Nephron progenitor cell (in vitro differentiated cells): ENCODE data around the gene CCDC47.
"Not testable (repeated sequence)": the region's sequence is repeated elsewhere in the genome, so short reads cannot be mapped to it uniquely, and the experiment has no call there.

ENCODE experiments used
- DNase-seq: peaks from one replicate; pipeline ENCODE4 v3.0.0; 2021
- H3K27ac Mint-ChIP-seq: 2 replicates; pipeline ENCODE4 v1.8.0; 2021; ENCODE audit warnings: mild to moderate bottlenecking, moderate library complexity, mixed read lengths
- H3K27me3 Mint-ChIP-seq: 2 replicates; pipeline ENCODE4 v1.8.0; 2021; ENCODE audit warnings: mild to moderate bottlenecking, low read depth, mixed read lengths; ENCODE audit not compliant: poor library complexity
- H3K36me3 Mint-ChIP-seq: 2 replicates; pipeline ENCODE4 v1.8.0; 2021; ENCODE audit warnings: low read depth, mixed read lengths
- H3K4me1 Mint-ChIP-seq: 2 replicates; pipeline ENCODE4 v1.8.0; 2021; ENCODE audit warnings: mixed read lengths
- H3K4me3 Mint-ChIP-seq: 2 replicates; pipeline ENCODE4 v1.8.0; 2021; ENCODE audit warnings: mild to moderate bottlenecking, moderate library complexity, mixed read lengths
- H3K9me3 Mint-ChIP-seq: 2 replicates; pipeline ENCODE4 v1.8.0; 2021; ENCODE audit warnings: mild to moderate bottlenecking, moderate library complexity, mixed read lengths
- CTCF ChIP-seq: fragments of 200-600 bp; sonication (generic); IDR thresholded peaks from 2 replicates; pipeline ENCODE4 v1.5.0; 2021; ENCODE audit warnings: antibody characterized with exemption

CCDC47 gene

DNA sequence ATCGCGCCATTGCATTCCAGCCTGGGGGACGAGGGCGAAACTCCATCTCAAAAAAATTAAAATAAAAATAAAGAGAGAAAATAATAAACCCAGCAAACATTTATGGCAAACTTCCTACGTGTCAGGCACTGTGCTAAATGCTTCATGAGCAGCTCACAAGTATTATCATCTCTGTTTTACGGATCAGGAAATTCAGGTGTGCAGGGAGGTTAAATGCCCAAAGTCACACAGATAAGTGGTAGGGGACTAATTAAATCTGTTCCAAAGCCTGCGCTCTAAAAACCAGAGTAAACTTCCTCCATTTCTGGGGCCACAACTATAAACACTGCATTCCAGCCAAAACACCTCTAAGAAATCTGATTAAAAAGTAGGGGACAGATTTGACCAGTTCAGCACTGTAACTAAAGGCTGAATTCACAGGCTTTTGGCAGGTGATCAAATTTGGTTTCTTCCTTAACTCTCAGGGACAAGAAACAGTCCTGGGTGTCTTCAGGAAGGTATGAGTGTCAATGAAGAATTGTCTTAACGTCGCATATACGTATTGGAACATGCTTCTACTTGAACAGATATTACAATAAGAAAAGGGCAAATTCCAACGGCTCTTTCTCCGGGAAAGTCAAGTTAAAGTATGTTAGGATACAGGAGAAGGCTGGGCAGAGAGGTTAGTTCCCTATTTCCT lies 32.8 kb downstream of the CCDC47 start:
- Mint-ChIP-seq H3K9me3 (no peaks in the 10 kb centered on the region), H3K36me3 (peaks cover 11% of the 10 kb centered on the region), H3K27me3 (peaks cover 3% of the 10 kb centered on the region), H3K4me1 (peaks cover 20% of the 10 kb centered on the region), H3K27ac (peak overlapping the region; percentile 70), H3K4me3 (peak overlapping the region; percentile 92)
- no peak for DNase-seq
- TF ChIP-seq CTCF = no peak

- peaks cover 3% of the 10 kb centered on the region for H3K27me3 Mint-ChIP-seq
- no peak for TF ChIP-seq CTCF
- H3K27ac Mint-ChIP-seq = no peak overlapping the region
- peaks cover 13% of the 10 kb centered on the region for H3K36me3 Mint-ChIP-seq
- no peaks in the 10 kb centered on the region for H3K9me3 Mint-ChIP-seq
- H3K4me3 Mint-ChIP-seq = no peak overlapping the region
- peaks cover 7% of the 10 kb centered on the region for H3K4me1 Mint-ChIP-seq
- no peak for DNase-seq
These were observed 37.7 kb downstream of the CCDC47 start for GRCh38 chr17:63735691-63736090.

DNA sequence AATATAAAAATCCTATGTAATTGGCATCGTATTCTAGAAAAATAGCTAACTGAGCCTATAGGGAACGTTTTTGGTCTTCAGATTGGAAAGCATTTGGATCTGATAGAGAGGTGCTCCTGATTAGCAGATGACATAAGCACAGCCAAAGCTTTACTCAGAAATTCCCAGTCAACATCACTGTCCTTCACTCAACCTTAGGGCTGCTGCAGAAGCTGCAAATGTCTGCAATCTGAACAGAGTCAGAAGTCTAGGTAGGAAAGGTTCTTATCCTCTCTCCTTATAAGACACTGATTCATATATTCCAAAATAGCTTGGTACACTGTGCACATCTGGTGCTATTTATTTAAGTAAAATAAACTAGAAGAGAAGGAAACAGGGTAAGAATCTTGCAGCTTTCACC lies 51.0 kb downstream of the CCDC47 start:
- Mint-ChIP-seq H3K27me3 (peaks cover 8% of the 10 kb centered on the region), H3K4me3 (no peak overlapping the region), H3K9me3 (no peaks in the 10 kb centered on the region), H3K27ac (no peak overlapping the region), H3K36me3 (peaks cover 22% of the 10 kb centered on the region), H3K4me1 (no peaks in the 10 kb centered on the region)
- no peak for DNase-seq
- TF ChIP-seq CTCF = no peak

GRCh38 chr17:63720194-63720593 lies 53.2 kb downstream of the CCDC47 start:
- not testable (repeated sequence) for H3K27ac Mint-ChIP-seq, H3K9me3 Mint-ChIP-seq, H3K4me3 Mint-ChIP-seq, H3K27me3 Mint-ChIP-seq, DNase-seq, H3K4me1 Mint-ChIP-seq
- peaks cover 12% of the 10 kb centered on the region for H3K36me3 Mint-ChIP-seq

DNA sequence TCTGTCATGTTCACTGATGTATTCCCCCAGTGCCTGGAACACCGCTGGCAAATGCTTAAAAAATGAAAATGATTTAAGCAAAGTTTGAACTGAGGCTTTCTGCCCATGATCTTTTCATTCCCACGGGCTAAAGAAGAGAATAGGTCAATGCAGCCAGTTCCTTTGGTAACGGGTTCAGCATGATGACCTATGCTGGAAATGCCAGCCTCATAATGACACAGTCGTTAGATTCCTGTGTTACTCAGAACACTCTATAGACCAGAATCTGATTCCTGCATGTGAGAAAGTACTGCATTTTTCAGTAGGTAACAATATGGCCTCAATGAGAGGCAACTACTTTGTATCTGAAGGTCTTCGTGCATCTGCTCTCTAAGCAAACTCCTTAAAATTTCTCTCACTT lies 54.4 kb downstream of the CCDC47 start:
- no peak overlapping the region for H3K27ac Mint-ChIP-seq
- H3K27me3 Mint-ChIP-seq = peaks cover 3% of the 10 kb centered on the region
- peaks cover 4% of the 10 kb centered on the region for H3K36me3 Mint-ChIP-seq
- H3K9me3 Mint-ChIP-seq = no peaks in the 10 kb centered on the region
- no peak overlapping the region for H3K4me3 Mint-ChIP-seq
- TF ChIP-seq CTCF = no peak
- peaks cover 15% of the 10 kb centered on the region for H3K4me1 Mint-ChIP-seq
- DNase-seq = no peak

DNA sequence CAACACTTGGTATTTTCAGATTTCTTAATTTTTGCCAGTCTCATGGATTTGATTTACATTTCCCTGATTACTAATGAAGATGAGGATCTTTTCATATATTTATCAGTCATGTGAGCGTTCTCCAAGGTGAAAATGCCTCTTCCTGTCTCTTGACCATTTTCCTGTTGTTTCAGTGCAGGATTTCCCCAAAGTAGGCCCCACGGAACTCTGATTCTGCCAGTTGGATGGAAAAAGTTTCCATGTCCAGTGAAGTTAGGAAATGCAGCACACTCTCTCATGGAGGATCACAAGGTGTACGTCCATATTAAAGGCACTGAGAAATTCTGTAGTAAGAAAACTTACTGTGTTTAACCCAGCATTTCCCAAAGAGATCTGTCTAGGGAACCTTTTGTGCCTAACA lies 57.0 kb downstream of the CCDC47 start:
- TF ChIP-seq CTCF = no peak
- Mint-ChIP-seq H3K27me3 (peaks cover 5% of the 10 kb centered on the region), H3K9me3 (no peaks in the 10 kb centered on the region), H3K4me1 (peaks cover 23% of the 10 kb centered on the region), H3K4me3 (no peak overlapping the region), H3K36me3 (peaks cover 15% of the 10 kb centered on the region), H3K27ac (no peak overlapping the region)
- DNase-seq = no peak
